SH-SY5Y (cell line): ENCODE measurements around the gene PPP2CA.

Experiments used
- GATA2 ChIP-seq: IDR thresholded peaks from 2 replicates; pipeline ENCODE4 v1.6.1; 2011; ENCODE audit warnings: mild to moderate bottlenecking, low read depth, low read length
- GATA3 ChIP-seq: IDR thresholded peaks from 2 replicates; pipeline ENCODE4 v1.6.1; 2011; ENCODE audit warnings: low read depth, mild to moderate bottlenecking, low read length, moderate library complexity

DNA sequence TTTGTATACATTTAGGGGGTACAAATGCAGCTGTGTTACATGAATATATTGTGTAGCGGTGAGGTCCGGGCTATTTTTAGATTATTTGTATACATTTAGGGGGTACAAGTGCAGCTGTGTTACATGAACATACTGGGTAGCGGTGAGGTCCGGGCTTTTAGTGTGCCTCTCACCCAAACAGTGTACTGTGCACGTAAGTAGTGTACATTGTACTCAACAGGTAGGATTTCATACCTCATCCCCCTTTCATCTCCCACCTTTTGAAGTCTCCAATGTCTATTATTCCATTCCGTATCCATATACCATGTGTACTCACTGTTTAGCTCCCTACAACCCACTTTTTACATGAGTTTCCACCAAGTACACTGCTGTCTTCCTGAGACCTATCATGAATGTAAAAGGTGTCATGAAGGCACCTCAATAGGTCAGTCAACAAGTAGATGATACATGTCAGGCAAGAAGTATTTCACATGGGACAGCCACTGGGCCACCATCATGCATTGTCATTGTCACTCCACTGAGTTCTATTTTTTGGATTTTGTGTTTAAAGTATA lies 76.8 kb downstream of the PPP2CA start:
- TF ChIP-seq GATA2 (no peak), GATA3 (no peak)
